ENCODE data around the gene MAPK4.

Gene MAPK4

GRCh38 chr18:50721006-50721405 lies 161.1 kb downstream of the MAPK4 start:
- H3K27me3 ChIP-seq (ENCODE audit: insufficient read depth, poor library complexity, severe bottlenecking): no peaks in the 10 kb centered on the region
- ATAC-seq (ENCODE audit: low read depth) (no peak), DNase-seq (ENCODE audit: low spot score) (no peak)
- H3K4me1 ChIP-seq (ENCODE audit: insufficient read depth, poor library complexity, severe bottlenecking): no peaks in the 10 kb centered on the region
- H3K36me3 ChIP-seq (ENCODE audit: low read depth): no peaks in the 10 kb centered on the region
- TF ChIP-seq, protein P1, sequence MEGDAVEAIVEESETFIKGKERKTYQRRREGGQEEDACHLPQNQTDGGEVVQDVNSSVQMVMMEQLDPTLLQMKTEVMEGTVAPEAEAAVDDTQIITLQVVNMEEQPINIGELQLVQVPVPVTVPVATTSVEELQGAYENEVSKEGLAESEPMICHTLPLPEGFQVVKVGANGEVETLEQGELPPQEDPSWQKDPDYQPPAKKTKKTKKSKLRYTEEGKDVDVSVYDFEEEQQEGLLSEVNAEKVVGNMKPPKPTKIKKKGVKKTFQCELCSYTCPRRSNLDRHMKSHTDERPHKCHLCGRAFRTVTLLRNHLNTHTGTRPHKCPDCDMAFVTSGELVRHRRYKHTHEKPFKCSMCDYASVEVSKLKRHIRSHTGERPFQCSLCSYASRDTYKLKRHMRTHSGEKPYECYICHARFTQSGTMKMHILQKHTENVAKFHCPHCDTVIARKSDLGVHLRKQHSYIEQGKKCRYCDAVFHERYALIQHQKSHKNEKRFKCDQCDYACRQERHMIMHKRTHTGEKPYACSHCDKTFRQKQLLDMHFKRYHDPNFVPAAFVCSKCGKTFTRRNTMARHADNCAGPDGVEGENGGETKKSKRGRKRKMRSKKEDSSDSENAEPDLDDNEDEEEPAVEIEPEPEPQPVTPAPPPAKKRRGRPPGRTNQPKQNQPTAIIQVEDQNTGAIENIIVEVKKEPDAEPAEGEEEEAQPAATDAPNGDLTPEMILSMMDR (IDR thresholded peaks at IDR 0.05; ENCODE audit: poor library complexity, severe bottlenecking): no peak
- H3K27ac ChIP-seq (ENCODE audit: poor library complexity, severe bottlenecking): no peak overlapping the region
- no peaks in the 10 kb centered on the region for H3K9me3 ChIP-seq (ENCODE audit: severe bottlenecking)
- no peak overlapping the region for H3K4me3 ChIP-seq (ENCODE audit: severe bottlenecking)

GRCh38 chr18:50721451-50722120 lies 161.7 kb downstream of the MAPK4 start:
- Histone ChIP-seq H3K9me3 (ENCODE audit: severe bottlenecking) (no peaks in the 10 kb centered on the region), H3K4me1 (ENCODE audit: insufficient read depth, poor library complexity, severe bottlenecking) (no peaks in the 10 kb centered on the region), H3K36me3 (ENCODE audit: low read depth) (no peaks in the 10 kb centered on the region), H3K27ac (ENCODE audit: poor library complexity, severe bottlenecking) (no peak overlapping the region), H3K27me3 (ENCODE audit: insufficient read depth, poor library complexity, severe bottlenecking) (no peaks in the 10 kb centered on the region), H3K4me3 (ENCODE audit: severe bottlenecking) (no peak overlapping the region)
- no peak for DNase-seq (ENCODE audit: low spot score)
- no peak for ATAC-seq (ENCODE audit: low read depth)
- TF ChIP-seq, protein P1 (IDR thresholded peaks at IDR 0.05; ENCODE audit: poor library complexity, severe bottlenecking): no peak

DNA sequence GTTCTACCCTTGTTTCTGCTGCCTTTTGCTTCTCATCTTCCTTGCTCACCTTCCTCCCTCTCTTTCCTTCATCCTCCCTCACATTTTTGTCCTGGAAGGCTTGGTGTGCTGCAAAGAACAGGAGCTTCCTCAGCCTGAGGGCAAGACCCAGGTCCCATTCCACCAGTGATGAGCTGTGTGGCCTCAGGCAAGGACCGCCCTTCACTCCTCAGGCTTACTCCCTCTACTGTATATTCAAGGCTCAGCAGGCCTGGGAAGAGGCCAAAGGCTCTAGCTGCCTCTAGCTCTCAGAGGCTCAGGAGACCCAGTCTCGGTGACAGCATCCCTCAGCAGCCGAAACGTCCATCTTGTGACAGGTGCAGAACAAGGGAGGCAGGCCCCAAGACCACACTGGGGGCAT lies 162.4 kb downstream of the MAPK4 start:
- no peak overlapping the region for H3K27ac ChIP-seq (ENCODE audit: poor library complexity, severe bottlenecking)
- H3K4me1 ChIP-seq (ENCODE audit: insufficient read depth, poor library complexity, severe bottlenecking): no peaks in the 10 kb centered on the region
- H3K9me3 ChIP-seq (ENCODE audit: severe bottlenecking): no peaks in the 10 kb centered on the region
- H3K36me3 ChIP-seq (ENCODE audit: low read depth): no peaks in the 10 kb centered on the region
- no peaks in the 10 kb centered on the region for H3K27me3 ChIP-seq (ENCODE audit: insufficient read depth, poor library complexity, severe bottlenecking)
- ATAC-seq (ENCODE audit: low read depth) (0 out of 3 replicates have a peak, but pooled peaks have one; percentile 33), DNase-seq (ENCODE audit: low spot score) (no peak)
- no peak overlapping the region for H3K4me3 ChIP-seq (ENCODE audit: severe bottlenecking)
- TF ChIP-seq, protein P1 (IDR thresholded peaks at IDR 0.05; ENCODE audit: poor library complexity, severe bottlenecking): no peak

DNA sequence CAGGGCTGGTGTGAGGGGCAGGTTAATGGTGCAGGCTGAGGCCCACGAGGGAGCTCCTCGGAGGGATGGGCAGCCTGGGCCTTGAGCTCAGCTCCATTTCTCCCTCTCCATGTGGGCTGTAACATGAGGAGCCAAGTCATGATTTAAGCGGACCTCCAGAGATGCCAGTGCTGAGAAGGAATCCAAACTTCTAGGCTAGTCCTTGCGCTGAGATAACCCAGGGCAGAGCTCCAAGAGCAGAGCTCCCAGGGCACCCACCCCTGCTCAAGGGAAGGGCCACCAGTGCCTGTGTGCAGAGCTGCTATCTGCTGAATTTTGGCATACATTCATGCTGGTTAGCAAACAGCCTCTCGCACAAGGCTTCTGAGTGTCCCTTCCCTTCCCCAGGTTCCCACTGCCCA lies 164.9 kb downstream of the MAPK4 start:
- TF ChIP-seq, protein P1 (IDR thresholded peaks at IDR 0.05; ENCODE audit: poor library complexity, severe bottlenecking): no peak
- DNase-seq (ENCODE audit: low spot score) (no peak), ATAC-seq (ENCODE audit: low read depth) (no peak)
- no peaks in the 10 kb centered on the region for H3K27me3 ChIP-seq (ENCODE audit: insufficient read depth, poor library complexity, severe bottlenecking)
- no peaks in the 10 kb centered on the region for H3K4me1 ChIP-seq (ENCODE audit: insufficient read depth, poor library complexity, severe bottlenecking)
- H3K27ac ChIP-seq (ENCODE audit: poor library complexity, severe bottlenecking): no peak overlapping the region
- H3K36me3 ChIP-seq (ENCODE audit: low read depth): no peaks in the 10 kb centered on the region
- H3K4me3 ChIP-seq (ENCODE audit: severe bottlenecking): no peak overlapping the region
- H3K9me3 ChIP-seq (ENCODE audit: severe bottlenecking): no peaks in the 10 kb centered on the region

DNA sequence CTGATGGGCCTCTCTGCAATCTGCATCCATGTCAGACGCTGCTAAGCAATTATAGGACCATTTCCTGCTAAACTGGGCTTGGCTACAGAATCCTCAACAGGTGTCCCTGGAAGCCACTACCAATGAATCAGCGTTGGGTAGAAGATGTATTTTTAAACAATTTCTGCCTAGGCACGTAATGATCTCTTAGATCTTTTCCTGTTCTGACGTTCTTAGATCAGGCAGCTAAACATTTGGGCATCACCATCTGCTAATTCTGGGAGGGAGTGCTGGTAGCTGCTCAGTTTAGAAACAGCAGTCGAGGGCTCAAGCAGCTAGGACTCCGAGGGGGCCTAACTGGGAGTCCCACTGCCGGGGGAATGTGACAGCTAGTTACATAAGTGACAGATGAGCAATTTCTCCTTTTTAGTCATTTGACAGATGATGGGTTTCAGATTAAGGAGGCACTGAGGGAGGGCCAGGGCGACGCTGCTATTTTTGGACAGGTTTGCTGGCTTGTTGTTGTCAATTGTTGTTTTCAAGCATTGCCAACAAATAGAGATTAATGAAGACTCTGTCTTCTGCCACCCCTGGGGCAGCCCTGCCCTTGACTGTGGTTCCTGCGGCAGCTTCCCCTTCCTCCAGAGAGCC lies 167.2 kb downstream of the MAPK4 start:
- DNase-seq (ENCODE audit: low spot score) (no peak), ATAC-seq (ENCODE audit: low read depth) (no peak)
- TF ChIP-seq, protein P1 (IDR thresholded peaks at IDR 0.05; ENCODE audit: poor library complexity, severe bottlenecking): no peak
- Histone ChIP-seq H3K36me3 (ENCODE audit: low read depth) (no peaks in the 10 kb centered on the region), H3K27me3 (ENCODE audit: insufficient read depth, poor library complexity, severe bottlenecking) (no peaks in the 10 kb centered on the region), H3K4me1 (ENCODE audit: insufficient read depth, poor library complexity, severe bottlenecking) (no peaks in the 10 kb centered on the region), H3K9me3 (ENCODE audit: severe bottlenecking) (no peaks in the 10 kb centered on the region), H3K4me3 (ENCODE audit: severe bottlenecking) (no peak overlapping the region), H3K27ac (ENCODE audit: poor library complexity, severe bottlenecking) (no peak overlapping the region)

Data from RWPE2 (cell line).